NB4 (cell line): ENCODE measurements around the gene NDST1.
A peak's percentile ranks its signal among the peaks of the same experiment; 100 is the strongest.

Source experiments
- DNase-seq: peaks from one replicate; pipeline ENCODE4 v3.0.0; 2010; ENCODE audit warnings: low read depth
- H3K4me3 ChIP-seq: one replicate; pipeline ENCODE4 v1.5.1; 2011; ENCODE audit warnings: mild to moderate bottlenecking, low read depth, low read length, moderate library complexity
- CTCF ChIP-seq: IDR thresholded peaks from one replicate; pipeline ENCODE4 v1.5.1; 2012; ENCODE audit warnings: low read depth, low read length
- MAX ChIP-seq: IDR thresholded peaks from 2 replicates; pipeline ENCODE4 v1.6.1; 2011; ENCODE audit warnings: low read depth, low read length
- MYC ChIP-seq: IDR thresholded peaks from 2 replicates; pipeline ENCODE4 v1.6.1; 2011; ENCODE audit warnings: low read depth, low read length
- POLR2A ChIP-seq: IDR thresholded peaks from 2 replicates; pipeline ENCODE4 v1.6.1; 2011; ENCODE audit warnings: mild to moderate bottlenecking; ENCODE audit not compliant: insufficient read length; ENCODE audit errors: extremely low read depth

NDST1 gene

GRCh38 chr5:150565868-150566267 is 57.9 kb downstream of the NDST1 start:
- no peak for TF ChIP-seq MYC
- no peak for TF ChIP-seq CTCF
- no peak for TF ChIP-seq POLR2A
- no peak for TF ChIP-seq MAX
- no peak overlapping the region for H3K4me3 ChIP-seq
- DNase-seq: peak; percentile 48

- DNase-seq: peak; percentile 85
- TF ChIP-seq MYC (no peak), POLR2A (no peak), MAX (no peak), CTCF (no peak)
- H3K4me3 ChIP-seq: peak overlapping the region; percentile 17
Measured at GRCh38 chr5:150567031-150567717, 59.2 kb downstream of the NDST1 start.

GRCh38 chr5:150568663-150569062 is 60.7 kb downstream of the NDST1 start:
- H3K4me3 ChIP-seq: no peak overlapping the region
- TF ChIP-seq POLR2A: no peak
- no peak for TF ChIP-seq CTCF
- no peak for TF ChIP-seq MAX
- no peak for TF ChIP-seq MYC
- DNase-seq: no peak

- no peak for DNase-seq
- TF ChIP-seq CTCF (no peak), MAX (no peak), MYC (no peak)
- H3K4me3 ChIP-seq: no peak overlapping the region
Measured at GRCh38 chr5:150570333-150570732, 62.4 kb downstream of the NDST1 start.

- DNase-seq: no peak
- H3K4me3 ChIP-seq: no peak overlapping the region
- TF ChIP-seq CTCF: no peak
- no peak for TF ChIP-seq MAX
- no peak for TF ChIP-seq MYC
- TF ChIP-seq POLR2A: no peak
Measured at GRCh38 chr5:150571836-150572235, 63.9 kb downstream of the NDST1 start.
